K562 (cell line): ENCODE data around the gene SPTBN4. TPM values are rescaled to one million over a fixed set of nuclear protein-coding genes. Genes with fewer than 3 reads are reported as not detected.

Source experiments
- ARID2 ChIP-seq: fragments of 450-650 bp; IDR thresholded peaks from 2 replicates; pipeline ENCODE4 v1.6.1; 2017; ENCODE audit warnings: antibody characterized with exemption, mild to moderate bottlenecking
- CLOCK ChIP-seq: fragments of 250-450 bp; sonication (Bioruptor Pico); IDR thresholded peaks from 2 replicates; pipeline ENCODE4 v1.4.0; 2020; ENCODE audit warnings: mild to moderate bottlenecking, moderate library complexity, borderline replicate concordance
- DMBX1 ChIP-seq: fragments of 250-450 bp; sonication (Bioruptor Pico); IDR thresholded peaks from 2 replicates; pipeline ENCODE4 v1.8.0; 2022; ENCODE audit warnings: inconsistent platforms, mild to moderate bottlenecking, moderate library complexity, borderline replicate concordance
- ELF1 ChIP-seq: fragments of 200-800 bp; sonication (Bioruptor generic); IDR thresholded peaks from 2 replicates; pipeline ENCODE4 v1.6.1; 2016; ENCODE audit warnings: missing genetic modification characterization, missing compliant biosample characterization
- ETS2 ChIP-seq: IDR thresholded peaks from 2 replicates; pipeline ENCODE4 v1.6.1; 2016; ENCODE audit warnings: borderline replicate concordance, missing genetic modification characterization, mild to moderate bottlenecking, moderate library complexity, missing compliant biosample characterization; ENCODE audit not compliant: poor library complexity, severe bottlenecking
- ETV5 ChIP-seq: sonication (generic); formaldehyde crosslinking; IDR thresholded peaks from 2 replicates; pipeline ENCODE4 v1.4.0; 2020; ENCODE audit warnings: low read depth, mild to moderate bottlenecking, missing genetic modification reagents
- HDAC1 ChIP-seq, 2 experiments: fragments of 450-650 bp; IDR thresholded peaks; 2 replicates each; pipeline ENCODE4 v1.6.1; 2016 to 2017; ENCODE audit warnings: inconsistent platforms in 1 of 2, mild to moderate bottlenecking in 1 of 2, moderate library complexity in 1 of 2
- HMG20B ChIP-seq: fragments of 250-450 bp; sonication (Bioruptor Pico); IDR thresholded peaks from 2 replicates; pipeline ENCODE4 v1.5.0; 2021; ENCODE audit warnings: mild to moderate bottlenecking
- IRF1 ChIP-seq: sonication (generic); formaldehyde crosslinking; IDR thresholded peaks from 2 replicates; pipeline ENCODE4 v1.8.0; 2022; ENCODE audit warnings: missing genetic modification reagents, mild to moderate bottlenecking, borderline replicate concordance
- MCM5 ChIP-seq: fragments of 450-650 bp; IDR thresholded peaks from 2 replicates; pipeline ENCODE4 v1.6.1; 2016; ENCODE audit warnings: low read depth
- NKRF ChIP-seq: fragments of 450-650 bp; IDR thresholded peaks from 2 replicates; pipeline ENCODE4 v1.6.1; 2016; ENCODE audit warnings: borderline replicate concordance
- SMC3 ChIP-seq: conservative IDR thresholded peaks from 2 replicates; pipeline ENCODE4 v1.6.1; 2011; ENCODE audit warnings: low read depth, low read length, improper control_type of control experiment; ENCODE audit not compliant: insufficient read depth
- SRSF1 ChIP-seq: fragments of 200-400 bp; formaldehyde crosslinking; IDR thresholded peaks from 2 replicates; pipeline ENCODE4 v1.6.1; 2017; ENCODE audit warnings: mild to moderate bottlenecking, low read depth, low read length, moderate library complexity
- TARDBP ChIP-seq: fragments of 450-650 bp; IDR thresholded peaks from 2 replicates; pipeline ENCODE4 v1.6.1; 2016
- TRIM25 ChIP-seq: fragments of 450-650 bp; IDR thresholded peaks from 2 replicates; pipeline ENCODE4 v1.7.0; 2016; ENCODE audit warnings: borderline replicate concordance
- USF2 ChIP-seq: sonication (generic); formaldehyde crosslinking; IDR thresholded peaks from 2 replicates; pipeline ENCODE4 v1.5.0; 2020; ENCODE audit warnings: missing genetic modification reagents
- ZEB2 ChIP-seq: fragments of 450-650 bp; IDR thresholded peaks from 2 replicates; pipeline ENCODE4 v1.6.1; 2016
- ZFP30 ChIP-seq: fragments of 250-450 bp; sonication (Bioruptor Pico); IDR thresholded peaks from 2 replicates; pipeline ENCODE4 v1.8.0; 2022; ENCODE audit warnings: moderate library complexity, mild to moderate bottlenecking, inconsistent platforms, borderline replicate concordance
- ZKSCAN1 ChIP-seq: fragments of 150-350 bp; IDR thresholded peaks from 2 replicates; pipeline ENCODE4 v1.6.1; 2016; ENCODE audit warnings: low read depth, low read length
- ZNF347 ChIP-seq: fragments of 450-650 bp; formaldehyde crosslinking; IDR thresholded peaks from 2 replicates; pipeline ENCODE4 v1.4.0; 2020; ENCODE audit warnings: low read depth, mild to moderate bottlenecking, moderate library complexity
- ZNF696 ChIP-seq: fragments of 250-450 bp; sonication (Bioruptor Pico); conservative IDR thresholded peaks from 2 replicates; pipeline ENCODE4 v1.4.0; 2020; ENCODE audit warnings: mild to moderate bottlenecking, moderate library complexity
- ZNF764 ChIP-seq: fragments of 250-450 bp; sonication (Bioruptor Pico); IDR thresholded peaks from 2 replicates; pipeline ENCODE4 v1.4.0; 2020; ENCODE audit warnings: low read depth, mild to moderate bottlenecking, moderate library complexity
- polyA plus RNA-seq, 8 experiments: library from polyadenylated mRNA; depleted of rRNA in 4 of 8; stranded (reverse) in 5 of 8; unstranded in 3 of 8; fragments of >200 nt; fragmentation: Nextera tagmentation in 2 of 8; fragmentation: Illumina TruSeq in 1 of 8; extraction: Ambion mirVana in 2 of 8; extraction: Trizol in 1 of 8; gene quantifications; 2 replicates each; pipeline versions ENCODE4 v1.2.1 to v1.2.3, GENCODE V29; 2011 to 2014; ENCODE audit warnings: inconsistent platforms in 1 of 8, missing spikeins in 1 of 8
- total RNA-seq, 7 experiments: library from RNA; depleted of rRNA in 6 of 7; stranded (reverse); fragments of >200 nt in 6 of 7; fragmentation: Illumina TruSeq in 2 of 7; extraction: Trizol in 2 of 7; gene quantifications; 2 replicates each; pipeline versions ENCODE4 v1.2.1 to v1.2.3, GENCODE V29; 2011 to 2021; ENCODE audit warnings: low replicate concordance in 1 of 7

SPTBN4 gene
- total and polyA plus RNA-seq, 9 of the 15 experiments (the other 6 are each of a cell fraction or from before 2014, with no cell fraction given): 0.01 to 1.5 (median 0.86) TPM

- TF ChIP-seq CLOCK (no peak), ARID2 (no peak), MCM5 (no peak), ZNF764 (no peak), ETV5 (CRISPR knock-in tag) (no peak), SRSF1 (no peak), TRIM25 (no peak), ELF1 (tag) (peak; percentile 79), ZEB2 (0 out of 2 replicates have a peak, but pooled peaks have one; percentile 10), IRF1 (no peak), ZNF696 (CRISPR knock-in tag) (no peak), ZNF347 (no peak), HMG20B (CRISPR knock-in tag) (no peak), ETS2 (tag) (no peak), SMC3 (no peak), DMBX1 (no peak), NKRF (no peak), ZKSCAN1 (no peak), ZFP30 (CRISPR knock-in tag) (no peak), HDAC1 (IDR thresholded peaks at IDR 0.05) (no peak), USF2 (CRISPR knock-in tag) (no peak), TARDBP (no peak)
These were observed 111.7 kb downstream of the SPTBN4 start (continued) for GRCh38 chr19:40578442-40578908.
